IPS-NIHi7 (cell line): ENCODE results near the gene OCA2.
"Not testable (repeated sequence)": the region's sequence is repeated elsewhere in the genome, so short reads cannot be mapped to it uniquely, and the experiment has no call there.

Source experiments
- DNase-seq: peaks from one replicate; pipeline ENCODE4 v3.0.0; 2012; ENCODE audit warnings: mixed read lengths; ENCODE audit errors: extremely low spot score

Gene OCA2

DNA sequence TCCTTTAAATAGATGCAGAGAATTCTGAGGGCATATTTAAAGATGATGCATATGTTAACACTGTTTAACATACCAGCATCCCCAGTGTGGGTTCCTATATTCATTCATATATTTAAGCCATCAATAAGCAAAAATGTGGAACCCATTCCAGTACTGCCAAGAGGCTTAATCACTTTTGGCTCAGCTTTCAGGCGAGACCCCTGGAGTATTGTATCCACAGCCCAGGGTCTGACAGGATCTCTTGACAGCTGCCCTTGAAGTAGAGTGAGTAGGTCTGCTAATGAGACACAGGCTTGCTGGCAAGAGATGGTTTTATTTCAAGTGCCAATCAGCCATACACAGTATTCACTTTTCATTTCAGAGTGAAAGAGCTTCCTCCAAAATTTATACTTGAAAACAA lies 367.3 kb downstream of the OCA2 start:
- no peak for DNase-seq

DNA sequence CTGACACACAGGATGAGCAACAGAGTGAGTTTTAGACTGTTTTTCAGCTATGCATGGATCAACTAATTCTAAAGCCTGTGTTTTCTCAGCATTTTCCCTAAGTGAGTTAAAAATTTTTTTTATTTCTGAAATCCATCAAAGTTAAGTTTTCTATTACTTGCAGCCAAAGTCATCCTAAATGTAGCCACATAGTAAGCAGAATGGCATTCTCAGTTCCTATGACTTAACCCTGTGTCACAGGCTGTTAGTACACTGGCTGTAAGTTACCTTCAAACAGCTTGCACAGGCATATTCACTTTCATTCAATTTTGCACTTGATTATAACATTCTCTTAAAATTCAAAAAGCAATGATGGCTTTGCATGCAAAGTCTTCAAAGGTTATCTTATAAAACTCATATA lies 368.2 kb downstream of the OCA2 start:
- no peak for DNase-seq

DNA sequence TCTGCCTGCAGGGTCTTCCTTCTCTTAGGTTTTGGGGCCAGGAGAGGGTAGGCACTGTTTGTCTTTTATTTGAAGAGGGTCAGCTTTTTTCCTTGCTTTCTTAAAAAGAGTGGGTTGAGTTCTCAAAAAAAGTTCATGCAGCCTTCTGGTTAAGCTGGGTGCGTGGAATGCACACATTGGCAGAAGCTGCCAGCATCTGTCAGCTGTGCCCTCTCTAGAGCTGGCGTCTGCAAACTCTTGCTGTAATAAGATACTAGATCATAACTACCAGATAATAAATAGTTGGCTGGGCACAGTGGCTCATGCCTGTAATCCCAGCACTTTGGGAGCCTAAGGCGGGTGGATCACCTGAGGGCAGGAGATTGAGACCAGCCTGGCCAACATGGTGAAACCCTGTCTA lies 373.4 kb downstream of the OCA2 start:
- DNase-seq = no peak

DNA sequence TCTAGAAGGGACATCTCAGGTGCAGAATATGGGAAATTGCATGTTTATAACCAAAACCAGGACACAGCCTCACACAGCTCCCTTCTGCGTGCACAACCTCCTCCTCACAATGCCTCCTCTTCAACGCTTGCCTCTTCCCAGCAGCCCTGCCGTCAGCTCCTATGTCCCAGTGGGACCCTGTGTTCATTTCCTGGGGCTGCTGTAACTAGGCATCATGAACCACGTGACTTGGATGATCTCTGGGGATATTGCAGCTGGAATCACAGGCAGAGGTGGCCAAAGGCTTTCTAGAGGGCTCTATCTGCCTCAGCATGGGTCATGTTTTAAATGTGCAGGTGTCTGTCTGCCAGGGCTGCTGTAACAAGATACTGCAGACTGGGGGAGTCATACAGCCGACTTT lies 375.3 kb downstream of the OCA2 start:
- DNase-seq = no peak

DNA sequence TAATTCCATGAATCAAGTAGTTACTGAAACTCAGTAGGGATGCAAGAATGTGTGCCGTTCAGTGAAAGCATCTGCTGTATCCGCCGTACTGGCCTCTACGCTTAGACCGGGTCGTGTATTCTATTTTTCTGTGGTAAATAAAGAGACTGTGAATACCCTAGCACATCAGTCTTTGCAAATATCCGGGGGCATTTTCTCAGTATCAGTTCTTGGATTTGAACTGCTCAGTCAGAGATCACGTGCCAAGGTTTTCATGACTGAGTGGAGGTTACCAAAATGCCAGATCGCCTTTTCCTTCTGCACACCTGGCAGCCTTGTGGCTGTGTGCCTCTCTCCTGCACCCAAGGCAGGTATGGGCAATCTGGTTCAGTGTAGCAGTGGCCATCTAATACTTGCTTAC lies 377.0 kb downstream of the OCA2 start:
- no peak for DNase-seq

DNA sequence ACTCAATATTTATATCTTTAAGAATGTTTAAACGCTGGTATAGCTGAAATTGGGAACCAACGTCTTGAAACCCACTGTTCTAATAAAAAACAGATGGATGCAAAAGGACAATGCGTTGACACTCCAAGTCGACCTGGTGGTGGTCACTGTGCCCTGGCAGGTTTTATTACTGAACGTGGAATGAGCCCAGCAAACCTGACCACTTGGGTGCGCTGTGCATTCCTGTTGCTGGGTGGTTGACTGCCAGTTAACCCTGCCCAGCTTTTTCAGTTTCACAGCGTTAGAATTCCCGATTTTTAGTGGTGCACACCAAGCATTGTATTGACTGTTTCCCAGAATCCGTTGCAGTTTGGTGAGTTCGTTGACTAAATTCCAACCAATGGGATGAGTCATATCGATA lies 384.4 kb downstream of the OCA2 start:
- DNase-seq = peak; percentile 67

DNA sequence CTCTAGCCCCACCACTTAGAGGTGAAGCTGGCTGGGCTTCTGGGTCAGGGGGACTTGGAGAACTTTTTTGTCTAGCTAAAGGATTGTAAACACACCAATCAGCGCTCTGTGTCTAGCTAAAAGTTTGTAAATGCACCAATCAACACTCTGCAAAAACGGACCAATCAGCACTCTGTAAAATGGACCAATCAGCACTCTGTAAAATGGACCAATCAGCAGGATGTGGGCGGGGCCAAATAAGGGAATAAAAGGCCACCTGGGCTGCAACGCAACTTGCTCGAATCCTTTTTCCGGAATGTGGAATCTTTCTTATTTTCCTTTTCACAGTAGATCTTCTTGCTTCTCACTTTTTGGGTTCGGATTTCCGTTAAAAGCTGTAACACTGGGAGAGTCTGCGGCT lies 385.3 kb downstream of the OCA2 start:
- DNase-seq = not testable (repeated sequence)

DNA sequence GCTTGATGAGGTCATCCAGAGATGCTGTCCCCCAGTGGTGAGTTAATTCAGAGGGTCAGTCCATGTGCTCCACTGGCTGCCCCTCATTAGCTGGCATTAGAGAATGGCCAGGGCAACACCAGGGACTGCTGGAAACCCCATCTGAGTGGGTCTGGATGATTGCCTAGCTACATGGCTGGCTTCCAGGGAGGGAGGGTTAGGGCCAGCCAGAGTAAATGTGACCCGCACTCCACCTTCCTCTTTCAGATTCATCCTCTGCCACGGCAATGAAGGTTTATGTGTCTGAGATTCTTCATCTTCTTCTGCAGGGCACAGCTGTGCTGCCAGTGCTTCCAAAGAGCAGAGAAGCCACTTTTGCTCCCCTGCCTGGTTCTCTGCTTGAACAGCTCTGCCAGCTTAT lies 391.9 kb downstream of the OCA2 start:
- no peak for DNase-seq

DNA sequence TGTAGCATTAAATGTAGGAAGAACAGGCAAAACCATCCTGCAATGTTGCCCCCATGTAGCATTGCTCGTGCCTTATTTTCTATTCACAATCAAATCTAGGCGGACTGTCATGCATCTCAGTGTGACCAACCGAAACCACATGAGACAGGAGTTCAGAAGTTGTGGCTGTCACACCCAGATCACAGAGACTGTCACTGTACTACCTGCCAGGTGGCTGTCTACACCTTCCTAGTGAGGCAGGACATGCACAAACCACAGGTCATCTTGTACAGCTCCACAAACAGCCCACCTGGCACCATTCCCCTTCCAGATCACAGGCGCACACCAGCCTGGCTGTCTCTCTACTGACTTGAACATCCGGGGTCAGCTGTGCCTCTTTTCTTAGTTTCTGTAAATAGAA lies 392.8 kb downstream of the OCA2 start:
- no peak for DNase-seq

DNA sequence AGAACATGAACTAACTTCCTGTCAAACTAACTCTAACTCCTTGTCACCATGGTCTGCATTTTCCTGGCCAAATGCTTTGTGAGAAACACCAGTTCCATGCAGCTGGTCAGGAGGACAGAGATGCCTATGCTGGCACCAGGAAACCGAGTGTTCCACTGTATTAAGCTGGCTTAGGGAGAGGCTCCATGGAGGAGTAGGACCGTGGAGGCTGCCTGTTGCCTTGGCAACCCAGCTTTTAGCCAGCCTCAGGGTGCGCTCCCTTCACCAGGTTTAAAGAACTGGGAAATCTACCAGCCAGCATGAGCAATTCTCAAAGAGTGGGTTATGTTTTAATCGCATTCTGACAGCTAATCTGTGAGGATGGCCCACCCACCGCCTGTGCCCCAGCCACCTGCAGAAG lies 394.1 kb downstream of the OCA2 start:
- DNase-seq = no peak
